Measurements from ENCODE around the gene OOSP4A.

OOSP4A gene

GRCh38 chr11:59990421-59990820 is 26.6 kb downstream of the OOSP4A start:
- TF ChIP-seq CTCF (IDR thresholded peaks at IDR 0.05; ENCODE audit: low read depth, low read length) = no peak
- in situ Hi-C loops (cut with HindIII; ENCODE audit: low sequenced_read_pairs) = no loop called here
- no peak overlapping the region for H3K4me3 ChIP-seq (ENCODE audit: low read depth, low read length)
- DNase-seq (ENCODE audit: low read depth, low spot score) = no peak

- no peak overlapping the region for H3K4me3 ChIP-seq (ENCODE audit: low read depth, low read length)
- in situ Hi-C loops (cut with HindIII; ENCODE audit: low sequenced_read_pairs) = no loop called here
- no peak for DNase-seq (ENCODE audit: low read depth, low spot score)
- no peak for TF ChIP-seq CTCF (IDR thresholded peaks at IDR 0.05; ENCODE audit: low read depth, low read length)
These were observed 28.6 kb downstream of the OOSP4A start for GRCh38 chr11:59992425-59992824.

GRCh38 chr11:59997800-59998199 is 34.0 kb downstream of the OOSP4A start:
- no peak for TF ChIP-seq CTCF (IDR thresholded peaks at IDR 0.05; ENCODE audit: low read depth, low read length)
- in situ Hi-C loops (cut with HindIII; ENCODE audit: low sequenced_read_pairs) = no loop called here
- no peak for DNase-seq (ENCODE audit: low read depth, low spot score)

GRCh38 chr11:59999691-60000090 is 35.9 kb downstream of the OOSP4A start:
- no peak overlapping the region for H3K4me3 ChIP-seq (ENCODE audit: low read depth, low read length)
- in situ Hi-C loops (cut with HindIII; ENCODE audit: low sequenced_read_pairs) = no loop called here
- no peak for DNase-seq (ENCODE audit: low read depth, low spot score)
- no peak for TF ChIP-seq CTCF (IDR thresholded peaks at IDR 0.05; ENCODE audit: low read depth, low read length)

More at GRCh38 chr11:59997800-59998199, 34.0 kb downstream of the OOSP4A start:
- no peak overlapping the region for H3K4me3 ChIP-seq (ENCODE audit: low read depth, low read length)

- no peak overlapping the region for H3K4me3 ChIP-seq (ENCODE audit: low read depth, low read length)
- in situ Hi-C loops (cut with HindIII; ENCODE audit: low sequenced_read_pairs) = no loop called here
- TF ChIP-seq CTCF (IDR thresholded peaks at IDR 0.05; ENCODE audit: low read depth, low read length) = no peak
- DNase-seq (ENCODE audit: low read depth, low spot score) = no peak
These were observed 39.9 kb downstream of the OOSP4A start for GRCh38 chr11:60003729-60004128.

- no peak overlapping the region for H3K4me3 ChIP-seq (ENCODE audit: low read depth, low read length)
- DNase-seq (ENCODE audit: low read depth, low spot score) = no peak
- TF ChIP-seq CTCF (IDR thresholded peaks at IDR 0.05; ENCODE audit: low read depth, low read length) = no peak
- in situ Hi-C loops (cut with HindIII; ENCODE audit: low sequenced_read_pairs) = no loop called here
These were observed 41.5 kb downstream of the OOSP4A start for GRCh38 chr11:60005360-60005759.

GRCh38 chr11:60016881-60017280 is 53.0 kb downstream of the OOSP4A start, which contains the start of gene OOSP4B:
Gene OOSP4B (plus strand): TSS chr11:60017181.
- H3K4me3 ChIP-seq (ENCODE audit: low read depth, low read length) = no peak within 1 kb of the TSS
- in situ Hi-C loops (cut with HindIII; ENCODE audit: low sequenced_read_pairs) = no loop called here
- TF ChIP-seq CTCF (IDR thresholded peaks at IDR 0.05; ENCODE audit: low read depth, low read length) = no peak
- DNase-seq (ENCODE audit: low read depth, low spot score) = no peak

Data from astrocyte of the spinal cord (primary cell).